NCI-H510A treated with DMSO at 0.1 percent for 48 hours (cell line): ENCODE results near the gene NHSL1.

ENCODE experiments used
- DNase-seq: peaks from one replicate; lab custom pipeline; 2025; lab: John Stamatoyannopoulos, UW

Gene NHSL1

GRCh38 chr6:138465007-138465645 is 34.2 kb downstream of the NHSL1 start:
- DNase-seq: no peak

GRCh38 chr6:138464085-138464484 is 35.2 kb downstream of the NHSL1 start:
- DNase-seq: no peak

- DNase-seq: no peak
Observed at GRCh38 chr6:138461647-138462046, 37.6 kb downstream of the NHSL1 start.

GRCh38 chr6:138456401-138456790 is 42.9 kb downstream of the NHSL1 start:
- DNase-seq: no peak

- DNase-seq: no peak
Observed at GRCh38 chr6:138455746-138456400, 43.4 kb downstream of the NHSL1 start.

- no peak for DNase-seq
Observed at GRCh38 chr6:138454981-138455706, 44.1 kb downstream of the NHSL1 start.

- no peak for DNase-seq
Observed at GRCh38 chr6:138451043-138451442, 48.3 kb downstream of the NHSL1 start.

- no peak for DNase-seq
Observed at GRCh38 chr6:138450445-138450844, 48.8 kb downstream of the NHSL1 start.

- no peak for DNase-seq
Observed at GRCh38 chr6:138446821-138447220, 52.5 kb downstream of the NHSL1 start.

GRCh38 chr6:138443979-138444378 is 55.3 kb downstream of the NHSL1 start:
- no peak for DNase-seq

GRCh38 chr6:138442663-138443062 is 56.6 kb downstream of the NHSL1 start:
- DNase-seq: no peak

GRCh38 chr6:138441965-138442364 is 57.3 kb downstream of the NHSL1 start:
- DNase-seq: no peak

- DNase-seq: no peak
Observed at GRCh38 chr6:138440758-138441357, 58.4 kb downstream of the NHSL1 start.

- DNase-seq: no peak
Observed at GRCh38 chr6:138440296-138440695, 59.0 kb downstream of the NHSL1 start.

GRCh38 chr6:138439546-138439945 is 59.7 kb downstream of the NHSL1 start:
- no peak for DNase-seq

GRCh38 chr6:138434925-138435324 is 64.4 kb downstream of the NHSL1 start:
- no peak for DNase-seq

- DNase-seq: no peak
Observed at GRCh38 chr6:138434096-138434495, 65.2 kb downstream of the NHSL1 start.

- no peak for DNase-seq
Observed at GRCh38 chr6:138432063-138432356, 67.3 kb downstream of the NHSL1 start.

GRCh38 chr6:138431256-138432062 is 67.8 kb downstream of the NHSL1 start:
- DNase-seq: no peak

- no peak for DNase-seq
Observed at GRCh38 chr6:138430361-138431145, 68.7 kb downstream of the NHSL1 start.

GRCh38 chr6:138429761-138430160 is 69.5 kb downstream of the NHSL1 start:
- no peak for DNase-seq
